Hepatocyte (in vitro differentiated cells): Measurements from ENCODE around the gene FGF12. TPM values are rescaled to one million over a fixed set of nuclear protein-coding genes. Genes with fewer than 3 reads are reported as not detected.

Experiments
- DNase-seq: peaks from one replicate; pipeline ENCODE4 v3.0.0-alpha.2; 2016; ENCODE audit warnings: low spot score
- H2AFZ ChIP-seq: fragments of 200-600 bp; sonication (generic); 2 replicates; pipeline ENCODE4 v1.6.0; 2016; ENCODE audit warnings: antibody characterized with exemption, mild to moderate bottlenecking
- H3K27ac ChIP-seq: fragments of 200-600 bp; sonication (generic); 2 replicates; pipeline ENCODE4 v1.5.1; 2016; ENCODE audit warnings: mild to moderate bottlenecking
- H3K27me3 ChIP-seq: fragments of 200-600 bp; sonication (generic); 2 replicates; pipeline ENCODE4 v1.6.1; 2016
- H3K36me3 ChIP-seq: fragments of 200-600 bp; sonication (generic); replicated peaks from 2 replicates; pipeline ENCODE4 v1.5.1; 2016; ENCODE audit warnings: low read depth; ENCODE audit not compliant: insufficient read depth
- H3K4me1 ChIP-seq: fragments of 200-600 bp; sonication (generic); 2 replicates; pipeline ENCODE4 v1.5.1; 2016; ENCODE audit warnings: mild to moderate bottlenecking, moderate library complexity; ENCODE audit not compliant: insufficient read depth
- H3K4me2 ChIP-seq: fragments of 200-600 bp; sonication (generic); 2 replicates; pipeline ENCODE4 v1.6.0; 2016
- H3K4me3 ChIP-seq: fragments of 200-600 bp; sonication (generic); 2 replicates; pipeline ENCODE4 v1.5.1; 2016; ENCODE audit warnings: mild to moderate bottlenecking
- H3K79me2 ChIP-seq: fragments of 200-600 bp; sonication (generic); 2 replicates; pipeline ENCODE4 v1.6.0; 2017; ENCODE audit warnings: mild to moderate bottlenecking
- H3K9me2 ChIP-seq: fragments of 200-600 bp; sonication (generic); replicated peaks from 2 replicates; pipeline ENCODE4 v1.6.0; 2017; ENCODE audit warnings: mild to moderate bottlenecking; ENCODE audit not compliant: insufficient read depth
- H3K9me3 ChIP-seq: fragments of 200-600 bp; sonication (generic); 2 replicates; pipeline ENCODE4 v1.5.1; 2016; ENCODE audit warnings: low read depth, mild to moderate bottlenecking
- H4K20me1 ChIP-seq: fragments of 200-600 bp; sonication (generic); 2 replicates; pipeline ENCODE4 v1.6.0; 2016; ENCODE audit warnings: mild to moderate bottlenecking; ENCODE audit not compliant: insufficient read depth, poor library complexity, severe bottlenecking
- CTCF ChIP-seq: fragments of 200-600 bp; sonication (generic); IDR thresholded peaks from 2 replicates; pipeline ENCODE4 v1.5.1; 2016; ENCODE audit warnings: antibody characterized with exemption, mild to moderate bottlenecking; ENCODE audit not compliant: poor library complexity
- EZH2 ChIP-seq: fragments of 200-600 bp; sonication (generic); IDR thresholded peaks from 2 replicates; pipeline ENCODE4 v1.6.1; 2016; ENCODE audit warnings: antibody characterized with exemption, mild to moderate bottlenecking, borderline replicate concordance
- EZH2phosphoT487 ChIP-seq: fragments of 200-600 bp; sonication (generic); IDR thresholded peaks from one replicate; pipeline ENCODE4 v1.6.1; 2018; ENCODE audit warnings: antibody characterized with exemption, mild to moderate bottlenecking, low read depth, moderate library complexity; ENCODE audit not compliant: unreplicated experiment, severe bottlenecking
- WGBS: methylation state at CpG from one replicate; pipeline ENCODE4 v1.1.6; 2016; ENCODE audit warnings: low lambda C conversion rate; ENCODE audit errors: missing lambda C conversion rate; 5-methylcytosine and 5-hydroxymethylcytosine counted together
- polyA plus RNA-seq: library from polyadenylated mRNA; unstranded; fragments of >200 nt; fragmentation: Nextera tagmentation; extraction: Ambion mirVana; gene quantifications from 2 replicates; pipeline ENCODE4 v1.2.1, GENCODE V29; 2016
- total RNA-seq: library from RNA; depleted of rRNA; stranded (reverse); fragments of >200 nt; gene quantifications from 2 replicates; pipeline ENCODE4 v1.2.3, GENCODE V29; 2014

FGF12 gene
- total and polyA plus RNA-seq, 2 experiments from 2014 or later = 2.1 TPM

DNA sequence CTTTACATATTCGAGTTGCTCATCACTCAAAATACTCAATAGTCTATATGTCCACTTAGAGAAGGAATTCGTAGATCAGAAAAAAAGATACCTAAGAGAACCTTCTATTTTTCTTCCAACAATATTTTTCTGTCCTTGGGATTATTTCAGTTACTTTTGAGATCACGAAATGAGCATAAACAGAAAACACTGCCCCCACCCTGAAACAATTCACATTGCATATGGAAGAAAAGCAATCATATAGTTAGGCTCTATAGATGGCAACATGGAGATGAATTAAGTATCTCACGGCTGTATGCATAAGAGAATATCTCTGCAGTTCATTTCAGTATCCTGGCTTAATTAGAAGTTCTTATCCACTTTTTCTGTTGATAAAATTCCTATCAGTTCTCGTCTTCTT, 391.1 kb downstream of the FGF12 start:
- no peak for DNase-seq
- Histone ChIP-seq H3K4me1 (no peaks in the 10 kb centered on the region), H3K27me3 (no peaks in the 10 kb centered on the region), H4K20me1 (no peaks in the 10 kb centered on the region), H3K4me2 (no peak overlapping the region), H3K36me3 (no peaks in the 10 kb centered on the region), H3K9me3 (no peaks in the 10 kb centered on the region), H3K9me2 (no peaks in the 10 kb centered on the region), H2AFZ (no peak overlapping the region), H3K4me3 (no peak overlapping the region), H3K79me2 (no peaks in the 10 kb centered on the region), H3K27ac (no peak overlapping the region)
- WGBS = 91% methylated on average over 5 of the region's 5 CpGs
- TF ChIP-seq EZH2 = no peak
- TF ChIP-seq EZH2phosphoT487 = no peak
- no peak for TF ChIP-seq CTCF

DNA sequence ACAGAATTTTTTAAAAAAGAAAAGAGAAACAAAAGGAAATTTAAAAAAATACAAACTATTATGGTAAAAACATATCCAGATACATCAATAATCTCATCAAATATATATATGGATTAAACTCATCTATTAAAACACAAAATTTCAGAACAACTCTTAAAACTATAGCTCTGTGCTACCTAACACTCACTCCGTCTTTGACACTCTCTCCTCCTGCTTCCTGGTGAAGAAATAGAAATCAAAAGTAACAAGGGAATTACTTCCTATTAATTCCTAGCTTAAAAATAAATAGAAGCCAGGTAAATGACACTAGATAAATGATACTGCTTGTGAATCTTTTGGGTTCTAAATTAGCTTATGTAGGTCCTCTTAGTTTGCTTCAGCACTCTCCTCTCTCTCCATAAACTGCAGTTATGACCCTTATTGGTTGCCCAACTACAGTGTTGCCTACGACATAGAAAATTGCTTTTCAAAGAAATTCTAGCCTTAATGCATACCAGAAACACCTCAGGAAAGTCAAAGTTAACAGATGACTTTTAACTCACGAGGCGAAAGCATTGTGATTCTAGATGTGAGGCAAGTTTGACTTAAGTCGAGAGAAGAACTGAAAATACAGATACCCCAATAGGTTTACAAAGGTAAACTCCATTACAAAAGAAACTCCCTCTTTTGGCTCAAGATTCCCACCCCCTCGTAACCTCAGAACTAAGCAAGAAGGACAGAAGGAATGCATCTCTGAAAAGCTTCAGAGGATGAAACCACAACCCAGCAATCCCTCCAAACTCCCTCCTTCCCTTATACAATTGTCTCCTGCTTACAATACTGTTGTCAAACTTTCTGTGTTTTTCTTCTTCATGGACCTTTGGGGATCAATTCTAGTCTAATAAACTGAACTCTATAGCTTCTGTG, 394.7 kb downstream of the FGF12 start:
- no peaks in the 10 kb centered on the region for H3K9me2 ChIP-seq
- H3K9me3 ChIP-seq = no peaks in the 10 kb centered on the region
- H2AFZ ChIP-seq = no peak overlapping the region
- H3K27me3 ChIP-seq = no peaks in the 10 kb centered on the region
- TF ChIP-seq EZH2phosphoT487 = no peak
- TF ChIP-seq EZH2 = no peak
- TF ChIP-seq CTCF = no peak
- no peaks in the 10 kb centered on the region for H3K79me2 ChIP-seq
- no peaks in the 10 kb centered on the region for H3K4me1 ChIP-seq
- H3K4me3 ChIP-seq = no peak overlapping the region
- no peaks in the 10 kb centered on the region for H3K36me3 ChIP-seq
- 72% methylated on average over 6 of the region's 6 CpGs for WGBS
- H3K4me2 ChIP-seq = no peak overlapping the region
- H4K20me1 ChIP-seq = no peaks in the 10 kb centered on the region
- no peak overlapping the region for H3K27ac ChIP-seq
- DNase-seq = no peak

DNA sequence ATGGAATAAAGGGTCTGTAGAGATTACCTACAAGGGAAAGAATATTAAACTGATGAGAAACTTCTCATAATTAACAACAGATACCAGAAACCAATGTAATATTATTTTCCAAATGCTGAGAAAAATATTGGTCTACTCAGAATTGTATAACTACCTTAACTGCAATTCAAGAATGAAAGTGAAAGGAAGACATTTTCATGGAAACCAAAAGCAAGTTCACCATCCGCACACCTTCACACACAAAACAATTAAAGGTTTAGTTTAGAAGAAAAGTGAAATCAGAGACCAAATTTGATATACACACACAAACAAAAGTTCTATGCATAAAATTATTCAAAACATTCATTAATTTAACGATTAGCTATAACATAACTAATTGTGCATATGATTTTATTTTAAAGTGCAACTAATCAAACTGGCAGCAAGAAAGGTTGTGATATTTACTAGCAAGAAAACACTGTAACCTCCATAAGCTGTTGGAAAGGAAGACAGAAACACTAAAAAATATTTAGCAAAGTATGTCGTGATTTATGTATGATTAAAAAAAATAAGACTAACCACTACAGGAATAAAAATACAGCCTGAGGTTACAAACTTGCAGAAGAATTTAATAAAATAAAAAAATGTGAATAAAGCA, 395.5 kb downstream of the FGF12 start:
- H3K9me2 ChIP-seq = no peaks in the 10 kb centered on the region
- no peaks in the 10 kb centered on the region for H3K9me3 ChIP-seq
- no peak for TF ChIP-seq EZH2
- TF ChIP-seq EZH2phosphoT487 = no peak
- no peak for TF ChIP-seq CTCF
- DNase-seq = no peak
- H3K36me3 ChIP-seq = no peaks in the 10 kb centered on the region
- H3K4me3 ChIP-seq = no peak overlapping the region
- no peaks in the 10 kb centered on the region for H3K27me3 ChIP-seq
- H3K79me2 ChIP-seq = no peaks in the 10 kb centered on the region
- H3K4me2 ChIP-seq = no peak overlapping the region
- no peaks in the 10 kb centered on the region for H4K20me1 ChIP-seq
- no peak overlapping the region for H3K27ac ChIP-seq
- H2AFZ ChIP-seq = no peak overlapping the region
- H3K4me1 ChIP-seq = no peaks in the 10 kb centered on the region
- 97% methylated on average over 3 of the region's 3 CpGs for WGBS
